Measurements from ENCODE around the gene FAT2.
"Not testable (repeated sequence)": the region's sequence is repeated elsewhere in the genome, so short reads cannot be mapped to it uniquely, and the experiment has no call there.

Gene FAT2

GRCh38 chr5:151611127-151611775 is 20.1 kb upstream of the FAT2 start:
- no peak for DNase-seq

GRCh38 chr5:151608522-151608921 is 17.4 kb upstream of the FAT2 start:
- no peak for DNase-seq

GRCh38 chr5:151607304-151607703 is 16.2 kb upstream of the FAT2 start:
- DNase-seq: no peak

- no peak for DNase-seq
Observed at GRCh38 chr5:151605559-151605958, 14.4 kb upstream of the FAT2 start.

- DNase-seq: no peak
Observed at GRCh38 chr5:151602806-151603205, 11.7 kb upstream of the FAT2 start.

GRCh38 chr5:151601391-151601790 is 10.3 kb upstream of the FAT2 start:
- DNase-seq: no peak

- no peak for DNase-seq
Observed at GRCh38 chr5:151600069-151600665, 9.0 kb upstream of the FAT2 start.

GRCh38 chr5:151598984-151599383 is 7.9 kb upstream of the FAT2 start:
- DNase-seq: no peak

- no peak for DNase-seq
Observed at GRCh38 chr5:151598549-151598948, 7.4 kb upstream of the FAT2 start.

GRCh38 chr5:151597749-151598148 is 6.6 kb upstream of the FAT2 start:
- no peak for DNase-seq

- no peak for DNase-seq
Observed at GRCh38 chr5:151596828-151597539, 5.9 kb upstream of the FAT2 start.

- no peak for DNase-seq
Observed at GRCh38 chr5:151595411-151595826, 4.3 kb upstream of the FAT2 start.

GRCh38 chr5:151592855-151593408 is 1.8 kb upstream of the FAT2 start:
- DNase-seq: no peak

GRCh38 chr5:151589878-151590570 is 1.1 kb downstream of the FAT2 start:
- no peak for DNase-seq

GRCh38 chr5:151587796-151588555 is 3.2 kb downstream of the FAT2 start:
- DNase-seq: no peak

- DNase-seq: no peak
Observed at GRCh38 chr5:151585970-151586369, 5.2 kb downstream of the FAT2 start.

GRCh38 chr5:151585344-151585743 is 5.8 kb downstream of the FAT2 start:
- DNase-seq: not testable (repeated sequence)

- no peak for DNase-seq
Observed at GRCh38 chr5:151584057-151584937, 6.8 kb downstream of the FAT2 start.

- DNase-seq: no peak
Observed at GRCh38 chr5:151581812-151582583, 9.1 kb downstream of the FAT2 start.

- no peak for DNase-seq
Observed at GRCh38 chr5:151581347-151581746, 9.8 kb downstream of the FAT2 start.

- DNase-seq: no peak
Observed at GRCh38 chr5:151580858-151581257, 10.3 kb downstream of the FAT2 start.

All from CD4-positive, alpha-beta T cell treated with Interleukin-21 for 1 hour (primary cell).